Left lung (tissue), 10 donors: ENCODE measurements around the gene TSHZ2. TPM values are rescaled to one million over a fixed set of nuclear protein-coding genes. Genes with fewer than 3 reads are reported as not detected.

Experiments used
- ATAC-seq: fragments of 200-7000 bp; cut with Tn5 transposase; one replicate; pipeline ENCODE4 v1.9.1; 2020; ENCODE audit warnings: moderate library complexity
- DNase-seq, 4 donors: peaks; one replicate each; pipeline ENCODE4 v3.0.0-alpha.2; 2013 to 2020
- H3K27ac ChIP-seq, 2 donors: fragments of 200-600 bp; sonication (generic) in 1 of 2; one replicate each; pipeline versions ENCODE4 v1.5.0 to v1.8.0; 2020 to 2021
- H3K27me3 ChIP-seq, 2 donors: fragments of 200-600 bp; sonication (generic) in 1 of 2; one replicate each; pipeline versions ENCODE4 v1.5.0 to v1.8.0; 2020 to 2021
- H3K36me3 ChIP-seq, 2 donors: fragments of 200-600 bp; sonication (generic) in 1 of 2; one replicate each; pipeline versions ENCODE4 v1.5.0 to v1.8.0; 2020 to 2021
- H3K4me1 ChIP-seq, 2 donors: fragments of 200-600 bp; one replicate each; pipeline ENCODE4 v1.8.0; 2021
- H3K4me3 ChIP-seq, 2 donors: fragments of 200-600 bp; sonication (generic) in 1 of 2; one replicate each; pipeline versions ENCODE4 v1.5.0 to v1.8.0; 2020 to 2021; ENCODE audit warnings: mild to moderate bottlenecking in 1 of 2
- H3K9me3 ChIP-seq, 2 donors: fragments of 200-600 bp; sonication (generic) in 1 of 2; one replicate each; pipeline versions ENCODE4 v1.5.0 to v1.8.0; 2020 to 2021
- intact Hi-C, 2 donors: fragments of 100-400 bp; cut with DNase I; formaldehyde crosslinking; loops; one replicate each; pipeline versions ENCODE4 v1.11.2 to v1.14.2; 2022
- polyA plus RNA-seq, 6 donors: library from polyadenylated mRNA; unstranded; fragments of 120-200 nt; gene quantifications; one replicate each; pipeline ENCODE4 v1.2.1, GENCODE V29; 2013; ENCODE audit not compliant: insufficient read length in 6 of 6
- total RNA-seq, 2 donors: library from RNA; stranded (reverse); fragmentation: NEBNext Ultra II Directional; extraction: Animal tissue kit (Norgen Biotek cat#: 25700); gene quantifications; one replicate each; pipeline ENCODE4 v1.2.1, GENCODE V29; 2021
- TF ChIP-seq, protein P1 (sequence below), 2 donors: fragments of 200-600 bp; sonication (generic) in 1 of 2; IDR thresholded peaks; one replicate each; pipeline versions ENCODE4 v1.5.0 to v1.8.0; 2021; ENCODE audit warnings: antibody characterized with exemption in 2 of 2
- donor health status: DM: no; HTN: yes; CAD: no.
- donor health status: DM: no; HTN: no; CAD: no.

The TSHZ2 gene
- total and polyA plus RNA-seq, 8 donors = 7.6 to 20.7 (median 13.9) TPM

DNA sequence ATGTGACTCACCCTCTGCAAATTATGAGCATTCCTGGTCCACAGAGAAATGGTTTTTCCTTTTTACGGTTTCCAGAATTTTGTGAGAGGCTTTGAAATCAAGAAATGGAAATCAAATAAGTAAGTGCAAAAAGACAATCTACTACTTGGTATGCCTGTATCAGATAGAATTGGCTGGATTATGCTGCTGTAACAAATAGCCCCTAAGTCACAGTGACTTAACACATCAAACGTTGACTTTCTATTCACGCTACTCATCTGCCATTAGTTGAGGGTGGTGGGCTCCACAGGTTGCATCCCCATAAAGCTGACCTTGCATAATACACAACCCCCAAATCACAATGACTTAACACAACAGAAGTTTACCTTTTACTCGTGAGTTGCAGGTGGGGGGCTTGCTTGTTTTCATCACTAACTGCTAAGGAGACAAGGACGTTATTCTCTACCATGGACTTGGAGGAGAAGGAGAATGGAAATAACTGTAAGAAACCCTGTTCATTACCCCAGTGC is 44.4 kb downstream of the TSHZ2 start:
- Histone ChIP-seq H3K27me3 (no peaks in the 10 kb centered on the region), H3K4me1 (no peaks in the 10 kb centered on the region), H3K27ac (no peak overlapping the region), H3K36me3 (no peaks in the 10 kb centered on the region), H3K9me3 (peaks cover 0 to 2% of the 10 kb centered on the region in 2 donors), H3K4me3 (no peak overlapping the region)
- intact Hi-C loops = no loop called here
- ATAC-seq (no peak), DNase-seq (no peak)
- TF ChIP-seq, protein P1, sequence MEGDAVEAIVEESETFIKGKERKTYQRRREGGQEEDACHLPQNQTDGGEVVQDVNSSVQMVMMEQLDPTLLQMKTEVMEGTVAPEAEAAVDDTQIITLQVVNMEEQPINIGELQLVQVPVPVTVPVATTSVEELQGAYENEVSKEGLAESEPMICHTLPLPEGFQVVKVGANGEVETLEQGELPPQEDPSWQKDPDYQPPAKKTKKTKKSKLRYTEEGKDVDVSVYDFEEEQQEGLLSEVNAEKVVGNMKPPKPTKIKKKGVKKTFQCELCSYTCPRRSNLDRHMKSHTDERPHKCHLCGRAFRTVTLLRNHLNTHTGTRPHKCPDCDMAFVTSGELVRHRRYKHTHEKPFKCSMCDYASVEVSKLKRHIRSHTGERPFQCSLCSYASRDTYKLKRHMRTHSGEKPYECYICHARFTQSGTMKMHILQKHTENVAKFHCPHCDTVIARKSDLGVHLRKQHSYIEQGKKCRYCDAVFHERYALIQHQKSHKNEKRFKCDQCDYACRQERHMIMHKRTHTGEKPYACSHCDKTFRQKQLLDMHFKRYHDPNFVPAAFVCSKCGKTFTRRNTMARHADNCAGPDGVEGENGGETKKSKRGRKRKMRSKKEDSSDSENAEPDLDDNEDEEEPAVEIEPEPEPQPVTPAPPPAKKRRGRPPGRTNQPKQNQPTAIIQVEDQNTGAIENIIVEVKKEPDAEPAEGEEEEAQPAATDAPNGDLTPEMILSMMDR (IDR thresholded peaks at IDR 0.05) = no peak

DNA sequence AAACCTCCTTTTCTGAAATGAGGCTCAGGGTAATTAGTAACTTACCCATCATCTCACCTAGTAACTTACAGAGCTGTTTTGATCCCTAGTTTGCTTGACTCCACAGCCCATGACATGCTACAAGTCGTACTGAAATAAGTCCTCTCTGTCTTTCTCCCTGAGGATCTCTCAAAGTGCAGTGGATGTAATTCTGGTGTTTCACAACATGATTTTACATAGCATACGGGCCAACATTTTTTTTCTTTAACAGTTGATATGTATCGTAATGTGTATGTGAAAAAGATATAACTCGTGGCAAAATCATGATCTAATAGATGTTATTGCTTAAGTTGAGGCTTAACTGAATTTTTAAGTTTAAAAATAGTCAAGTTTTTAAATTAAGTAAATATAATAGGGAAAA is 45.0 kb downstream of the TSHZ2 start:
- Histone ChIP-seq H3K4me1 (no peaks in the 10 kb centered on the region), H3K4me3 (no peak overlapping the region), H3K36me3 (no peaks in the 10 kb centered on the region), H3K27ac (no peak overlapping the region), H3K27me3 (no peaks in the 10 kb centered on the region), H3K9me3 (peaks cover 0 to 2% of the 10 kb centered on the region in 2 donors)
- ATAC-seq = no peak
- TF ChIP-seq, protein P1 (IDR thresholded peaks at IDR 0.05) = no peak
- intact Hi-C loops = no loop called here
- no peak for DNase-seq

DNA sequence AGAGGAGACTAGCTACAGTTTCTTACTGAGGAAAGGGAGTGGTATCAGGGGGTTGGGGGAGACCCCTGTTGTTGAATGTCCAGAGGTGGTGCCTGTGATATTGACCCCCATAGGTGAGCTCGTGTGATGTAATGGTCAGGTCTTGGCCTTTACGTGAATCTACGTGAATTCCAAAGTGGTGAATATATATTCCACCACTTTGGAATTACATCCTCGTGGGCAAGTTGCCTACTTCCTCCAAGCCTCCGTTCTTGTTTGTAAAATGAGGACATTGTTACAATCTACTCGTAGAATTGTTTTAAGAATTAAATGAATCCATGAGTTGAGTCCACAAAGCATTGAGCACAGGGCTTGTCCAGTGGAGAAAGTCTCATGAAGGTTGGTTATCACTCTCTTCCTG is 47.3 kb downstream of the TSHZ2 start:
- H3K4me1 ChIP-seq = no peaks in the 10 kb centered on the region
- H3K9me3 ChIP-seq = no peaks in the 10 kb centered on the region
- TF ChIP-seq, protein P1 (IDR thresholded peaks at IDR 0.05) = no peak
- no peaks in the 10 kb centered on the region for H3K36me3 ChIP-seq
- intact Hi-C loops = no loop called here
- H3K27ac ChIP-seq = no peak overlapping the region
- H3K27me3 ChIP-seq = no peaks in the 10 kb centered on the region
- DNase-seq (no peak), ATAC-seq (no peak)
- H3K4me3 ChIP-seq = no peak overlapping the region

DNA sequence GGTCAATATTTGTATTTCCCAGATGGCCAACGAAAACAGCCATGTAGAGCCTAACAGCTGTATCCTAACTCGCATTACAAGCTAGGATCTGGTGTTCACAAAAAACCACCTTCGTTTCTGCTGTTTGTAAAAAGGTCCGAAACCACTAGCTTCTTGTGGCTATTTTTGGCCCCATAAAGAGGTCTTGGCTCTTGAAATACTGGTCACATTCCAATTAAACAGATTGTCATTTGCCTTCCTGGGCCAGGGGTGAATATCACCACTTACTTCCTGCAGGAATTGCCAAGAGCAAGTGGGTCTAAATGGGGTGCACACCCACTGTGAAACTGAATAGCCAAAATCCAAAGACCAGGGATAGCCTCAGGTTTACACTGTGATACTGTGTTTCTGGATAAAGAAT is 48.2 kb downstream of the TSHZ2 start:
- ATAC-seq (no peak), DNase-seq (no peak)
- Histone ChIP-seq H3K27ac (no peak overlapping the region), H3K4me3 (no peak overlapping the region), H3K9me3 (no peaks in the 10 kb centered on the region), H3K27me3 (no peaks in the 10 kb centered on the region), H3K4me1 (no peaks in the 10 kb centered on the region), H3K36me3 (no peaks in the 10 kb centered on the region)
- intact Hi-C loops = no loop called here
- TF ChIP-seq, protein P1 (IDR thresholded peaks at IDR 0.05) = no peak

DNA sequence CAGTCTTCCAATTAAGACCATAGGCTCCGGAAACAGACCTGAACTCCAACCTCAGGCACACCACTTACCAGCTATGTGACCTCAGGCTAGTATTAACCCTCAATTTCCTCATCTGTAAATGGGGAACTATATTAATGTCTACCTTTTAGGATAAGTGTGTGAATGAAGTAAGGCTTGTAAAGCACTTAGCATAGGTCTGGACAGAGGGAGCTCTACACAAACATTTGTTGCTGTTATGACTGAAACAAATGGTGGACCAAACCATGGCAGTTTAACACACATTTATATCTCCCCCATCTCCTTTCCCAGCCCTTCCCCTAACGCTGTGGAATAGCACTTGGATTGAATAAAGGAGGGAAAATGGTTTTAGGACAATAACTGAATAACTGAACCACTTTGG is 48.7 kb downstream of the TSHZ2 start:
- intact Hi-C loops = no loop called here
- TF ChIP-seq, protein P1 (IDR thresholded peaks at IDR 0.05) = no peak
- no peak for ATAC-seq
- Histone ChIP-seq H3K36me3 (no peaks in the 10 kb centered on the region), H3K4me3 (no peak overlapping the region), H3K9me3 (no peaks in the 10 kb centered on the region), H3K27ac (no peak overlapping the region), H3K4me1 (no peaks in the 10 kb centered on the region), H3K27me3 (no peaks in the 10 kb centered on the region)
- DNase-seq = no peak
